ENCODE measurements around the gene MYO9B. TPM values are rescaled to one million over a fixed set of nuclear protein-coding genes. Genes with fewer than 3 reads are reported as not detected.

The MYO9B gene
- total RNA-seq, 1 donor from 2014 or later, result 69.4 TPM

DNA sequence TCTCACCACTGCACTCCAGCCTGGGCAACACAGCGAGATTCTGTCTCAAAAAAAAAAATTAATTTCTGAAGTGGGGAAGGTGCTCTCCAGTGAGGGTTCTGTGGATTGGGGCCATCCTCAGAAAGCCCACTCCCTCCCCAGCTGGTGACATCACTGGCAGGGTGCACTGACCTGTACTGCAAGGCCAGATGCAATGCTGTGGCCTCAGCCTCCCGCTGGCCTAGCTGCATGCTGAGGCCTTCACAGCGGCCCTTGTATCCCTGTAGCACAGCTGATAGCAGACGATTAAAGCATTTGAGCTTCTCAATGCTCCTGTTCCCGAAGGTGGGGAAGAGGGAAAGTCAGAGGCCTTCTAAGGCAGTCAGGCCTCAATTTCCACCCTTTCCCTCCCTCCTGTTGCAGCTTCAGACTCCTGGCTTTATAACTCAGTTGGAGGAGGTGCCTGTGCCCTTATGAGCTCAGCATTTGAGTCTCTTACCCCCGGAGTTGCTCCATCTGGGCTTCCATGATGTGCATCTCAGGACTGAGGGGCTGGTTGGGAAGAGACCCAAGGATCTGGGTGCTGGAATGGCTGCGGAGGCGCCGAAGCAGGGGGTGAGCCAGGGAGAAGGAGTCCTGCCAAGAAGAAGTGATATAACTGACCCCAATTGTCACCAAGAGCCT lies 183.7 kb downstream of the MYO9B start:
- TF ChIP-seq, protein P1, sequence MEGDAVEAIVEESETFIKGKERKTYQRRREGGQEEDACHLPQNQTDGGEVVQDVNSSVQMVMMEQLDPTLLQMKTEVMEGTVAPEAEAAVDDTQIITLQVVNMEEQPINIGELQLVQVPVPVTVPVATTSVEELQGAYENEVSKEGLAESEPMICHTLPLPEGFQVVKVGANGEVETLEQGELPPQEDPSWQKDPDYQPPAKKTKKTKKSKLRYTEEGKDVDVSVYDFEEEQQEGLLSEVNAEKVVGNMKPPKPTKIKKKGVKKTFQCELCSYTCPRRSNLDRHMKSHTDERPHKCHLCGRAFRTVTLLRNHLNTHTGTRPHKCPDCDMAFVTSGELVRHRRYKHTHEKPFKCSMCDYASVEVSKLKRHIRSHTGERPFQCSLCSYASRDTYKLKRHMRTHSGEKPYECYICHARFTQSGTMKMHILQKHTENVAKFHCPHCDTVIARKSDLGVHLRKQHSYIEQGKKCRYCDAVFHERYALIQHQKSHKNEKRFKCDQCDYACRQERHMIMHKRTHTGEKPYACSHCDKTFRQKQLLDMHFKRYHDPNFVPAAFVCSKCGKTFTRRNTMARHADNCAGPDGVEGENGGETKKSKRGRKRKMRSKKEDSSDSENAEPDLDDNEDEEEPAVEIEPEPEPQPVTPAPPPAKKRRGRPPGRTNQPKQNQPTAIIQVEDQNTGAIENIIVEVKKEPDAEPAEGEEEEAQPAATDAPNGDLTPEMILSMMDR (IDR thresholded peaks at IDR 0.05; ENCODE audit: insufficient read depth, low read length, poor library complexity, severe bottlenecking), result no peak
- H3K4me3 ChIP-seq (ENCODE audit: low read depth, low read length), result no peak overlapping the region
- H3K27me3 ChIP-seq (ENCODE audit: control insufficient read depth, insufficient read depth, low read length), result no peaks in the 10 kb centered on the region
- H3K36me3 ChIP-seq (ENCODE audit: control insufficient read depth, insufficient read depth, low read length), result no peaks in the 10 kb centered on the region
- no peak for DNase-seq (ENCODE audit: low read depth)

DNA sequence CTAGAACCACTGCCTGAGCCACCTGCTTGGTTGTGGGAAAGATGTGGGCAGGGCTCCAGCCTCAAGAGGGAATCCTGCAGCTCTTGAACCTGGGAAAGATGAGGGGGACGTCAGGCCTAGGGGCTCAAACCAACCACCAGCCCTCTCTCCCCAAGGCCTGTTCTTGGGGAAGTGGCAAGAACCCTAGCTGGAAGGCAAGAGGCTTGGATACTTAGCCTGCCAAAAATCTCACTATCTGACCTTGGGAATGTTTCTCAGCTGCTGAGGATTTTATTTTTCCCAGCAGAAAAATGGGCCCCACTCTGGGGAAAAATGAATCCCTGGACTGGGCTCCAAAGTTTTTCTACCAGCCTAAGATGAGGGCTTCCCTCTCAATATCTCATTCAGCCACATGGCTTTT lies 184.4 kb downstream of the MYO9B start:
- Histone ChIP-seq H3K36me3 (ENCODE audit: control insufficient read depth, insufficient read depth, low read length) (no peaks in the 10 kb centered on the region), H3K4me3 (ENCODE audit: low read depth, low read length) (no peak overlapping the region), H3K27me3 (ENCODE audit: control insufficient read depth, insufficient read depth, low read length) (no peaks in the 10 kb centered on the region)
- DNase-seq (ENCODE audit: low read depth), result no peak
- TF ChIP-seq, protein P1 (IDR thresholded peaks at IDR 0.05; ENCODE audit: insufficient read depth, low read length, poor library complexity, severe bottlenecking), result no peak

DNA sequence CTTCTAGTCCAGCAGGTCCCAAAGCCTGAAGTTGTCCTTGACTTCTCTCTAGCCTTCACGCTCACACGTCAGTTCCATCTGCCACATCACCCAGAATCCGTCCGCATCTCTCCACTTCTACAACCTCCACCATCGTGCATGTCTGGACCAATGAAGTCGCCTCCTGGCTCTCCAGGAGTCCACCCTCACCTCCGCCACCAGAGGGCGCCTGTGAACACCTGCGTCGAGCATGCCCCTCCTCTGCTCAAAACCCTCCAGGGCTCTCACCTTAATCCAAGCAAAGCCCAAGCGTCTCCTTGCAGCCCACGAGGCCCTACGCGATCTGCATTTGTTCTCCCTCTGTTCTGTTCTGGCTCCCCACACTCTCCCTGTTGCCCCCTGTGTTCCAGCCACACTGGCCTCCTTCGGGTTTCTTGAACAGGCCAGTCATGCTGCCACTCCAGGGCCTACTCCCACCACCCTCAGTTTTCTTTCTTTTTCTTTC lies 185.3 kb downstream of the MYO9B start:
- Histone ChIP-seq H3K36me3 (ENCODE audit: control insufficient read depth, insufficient read depth, low read length) (no peaks in the 10 kb centered on the region), H3K4me3 (ENCODE audit: low read depth, low read length) (no peak overlapping the region), H3K27me3 (ENCODE audit: control insufficient read depth, insufficient read depth, low read length) (no peaks in the 10 kb centered on the region)
- TF ChIP-seq, protein P1 (IDR thresholded peaks at IDR 0.05; ENCODE audit: insufficient read depth, low read length, poor library complexity, severe bottlenecking), result peak; percentile 85
- DNase-seq (ENCODE audit: low read depth), result no peak

DNA sequence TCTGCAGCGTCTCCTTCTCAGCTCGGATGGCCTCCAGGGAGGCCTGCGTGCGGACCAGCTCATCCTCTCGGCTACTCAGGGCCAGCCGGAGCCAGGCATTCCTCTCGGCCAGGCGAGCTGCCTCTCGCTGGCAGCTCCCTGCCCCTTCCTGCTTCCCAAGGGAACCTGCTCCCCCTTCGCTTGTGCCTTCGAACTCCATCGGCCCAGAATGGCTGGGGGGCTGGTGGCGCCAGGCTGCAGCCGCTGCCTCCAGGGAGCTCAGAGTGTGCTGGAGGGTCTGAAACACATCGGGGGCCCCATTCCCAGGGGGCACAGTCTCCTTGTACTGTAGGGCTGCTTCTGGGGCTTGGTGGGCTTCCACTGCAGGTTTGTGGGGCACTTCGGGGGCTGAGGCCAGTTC lies 187.0 kb downstream of the MYO9B start:
- TF ChIP-seq, protein P1 (IDR thresholded peaks at IDR 0.05; ENCODE audit: insufficient read depth, low read length, poor library complexity, severe bottlenecking), result no peak
- H3K36me3 ChIP-seq (ENCODE audit: control insufficient read depth, insufficient read depth, low read length), result no peaks in the 10 kb centered on the region
- no peak overlapping the region for H3K4me3 ChIP-seq (ENCODE audit: low read depth, low read length)
- DNase-seq (ENCODE audit: low read depth), result no peak
- no peaks in the 10 kb centered on the region for H3K27me3 ChIP-seq (ENCODE audit: control insufficient read depth, insufficient read depth, low read length)

Other genes starting within 250 kb of the MYO9B start
- 36.6 and 43.5 TPM in 2 replicates for gene SIN3B, start 246.4 kb upstream of the MYO9B start, total RNA-seq
- 0.88 and 1.4 TPM in 2 replicates for gene F2RL3, start 186.8 kb upstream of the MYO9B start, total RNA-seq
- 5.3 and 8.1 TPM in 2 replicates for gene CPAMD8, start 49.0 kb upstream of the MYO9B start, total RNA-seq
- 8.1 and 9.9 TPM in 2 replicates for gene HAUS8, start 325 bp upstream of the MYO9B start, total RNA-seq
- gene USE1, start 139.6 kb downstream of the MYO9B start, total RNA-seq, result 14.9 and 17.0 TPM in 2 replicates
- gene OCEL1, start 150.4 kb downstream of the MYO9B start, total RNA-seq, result 6.8 and 7.1 TPM in 2 replicates
- 89.4 and 107 TPM in 2 replicates for gene NR2F6, start 170.1 kb downstream of the MYO9B start, total RNA-seq
- gene USHBP1, start 189.0 kb downstream of the MYO9B start, total RNA-seq, result 0.27 and 0.29 TPM in 2 replicates
- gene BABAM1, start 191.7 kb downstream of the MYO9B start, total RNA-seq, result 78.4 and 101 TPM in 2 replicates
- gene ANKLE1, start 206.1 kb downstream of the MYO9B start, total RNA-seq, result 0.17 and 0.55 TPM in 2 replicates
- 18.6 and 19.9 TPM in 2 replicates for gene ABHD8, start 227.6 kb downstream of the MYO9B start, total RNA-seq
- 71.0 and 125 TPM in 2 replicates for gene MRPL34, start 230.1 kb downstream of the MYO9B start, total RNA-seq
- 47.3 and 73.4 TPM in 2 replicates for gene DDA1, start 233.8 kb downstream of the MYO9B start, total RNA-seq